ENCODE results near the gene F12. TPM values are rescaled to one million over a fixed set of nuclear protein-coding genes. Genes with fewer than 3 reads are reported as not detected.

Gene F12
- total and polyA plus RNA-seq, 2 experiments from 2014 or later, result 0.43 to 1.8 TPM

DNA sequence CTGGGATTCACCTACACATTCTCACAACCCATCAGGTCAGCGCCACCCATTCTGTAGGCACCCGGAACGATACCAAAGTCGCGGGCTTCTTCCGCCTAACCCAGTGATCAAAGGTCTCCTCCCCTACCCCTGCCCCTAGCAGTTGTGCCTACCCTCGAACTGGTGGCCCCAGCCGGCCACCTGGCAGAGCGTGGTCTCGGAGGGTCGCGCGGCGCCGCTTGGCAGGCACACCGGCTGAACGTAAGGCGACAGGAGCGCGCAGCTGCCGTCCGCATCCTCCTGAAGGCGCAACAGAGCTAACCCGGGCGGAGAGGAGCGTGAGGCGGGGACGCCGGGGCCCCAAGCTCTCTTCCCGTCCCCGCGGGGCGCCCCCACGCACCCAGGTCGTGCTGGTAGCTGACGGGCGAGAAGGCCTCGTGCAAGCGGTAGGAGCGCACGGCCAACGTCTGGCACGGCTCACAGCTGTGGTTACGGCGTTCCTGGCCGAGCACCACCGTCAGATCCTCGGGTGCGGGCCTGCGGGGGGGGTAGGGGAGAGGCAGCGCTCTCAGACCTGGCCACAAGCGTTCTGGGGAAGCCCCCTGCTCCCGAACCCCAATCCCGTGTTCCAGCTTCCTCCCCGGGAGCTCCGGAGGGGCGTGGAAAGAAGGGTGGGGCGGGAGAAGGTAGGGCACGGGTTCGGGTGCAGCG is 6.1 kb downstream of the F12 start:
- peak overlapping the region; percentile 76 for H3K4me2 ChIP-seq (ENCODE audit: unreplicated experiment)
- WGBS, 2 experiments (ENCODE audit: low coverage in 1 of 2, low lambda C conversion rate in 2 of 2, missing lambda C conversion rate in 2 of 2), result 4 to 5% methylated on average over 57 to 60 of the region's 61 CpGs
- H3K9me2 ChIP-seq (ENCODE audit: insufficient read depth), result no peaks in the 10 kb centered on the region
- H3K27me3 ChIP-seq (replicated peaks; ENCODE audit: insufficient read depth), result peaks cover 46% of the 10 kb centered on the region
- no peaks in the 10 kb centered on the region for H4K20me1 ChIP-seq (ENCODE audit: insufficient read depth)
- peak overlapping the region; percentile 74 for H3K4me3 ChIP-seq
- peak overlapping the region; percentile 45; the same call in 1 of the 2 replicates for H3K9ac ChIP-seq
- H3K27ac ChIP-seq, result no peak overlapping the region
- peak overlapping the region; percentile 77 for H2AFZ ChIP-seq
- H3K36me3 ChIP-seq (ENCODE audit: low read depth), result no peaks in the 10 kb centered on the region
- H3K79me2 ChIP-seq (ENCODE audit: insufficient read depth), result no peaks in the 10 kb centered on the region
- peak; percentile 50 for DNase-seq
- H3K9me3 ChIP-seq (ENCODE audit: low read depth), result no peaks in the 10 kb centered on the region
- H3F3A ChIP-seq (ENCODE audit: insufficient read depth), result peaks cover 8% of the 10 kb centered on the region; the same call in 1 of the 2 replicates
- no peaks in the 10 kb centered on the region for H3K4me1 ChIP-seq (ENCODE audit: insufficient read depth)
- TF ChIP-seq EZH2 (IDR thresholded peaks at IDR 0.05; ENCODE audit: insufficient read depth, poor library complexity, severe bottlenecking) (peak; percentile 38), EZH2phosphoT487 (IDR thresholded peaks at IDR 0.05; ENCODE audit: insufficient read depth, low read depth) (no peak)
- in situ Hi-C loops (cut with MboI), result no loop called here

DNA sequence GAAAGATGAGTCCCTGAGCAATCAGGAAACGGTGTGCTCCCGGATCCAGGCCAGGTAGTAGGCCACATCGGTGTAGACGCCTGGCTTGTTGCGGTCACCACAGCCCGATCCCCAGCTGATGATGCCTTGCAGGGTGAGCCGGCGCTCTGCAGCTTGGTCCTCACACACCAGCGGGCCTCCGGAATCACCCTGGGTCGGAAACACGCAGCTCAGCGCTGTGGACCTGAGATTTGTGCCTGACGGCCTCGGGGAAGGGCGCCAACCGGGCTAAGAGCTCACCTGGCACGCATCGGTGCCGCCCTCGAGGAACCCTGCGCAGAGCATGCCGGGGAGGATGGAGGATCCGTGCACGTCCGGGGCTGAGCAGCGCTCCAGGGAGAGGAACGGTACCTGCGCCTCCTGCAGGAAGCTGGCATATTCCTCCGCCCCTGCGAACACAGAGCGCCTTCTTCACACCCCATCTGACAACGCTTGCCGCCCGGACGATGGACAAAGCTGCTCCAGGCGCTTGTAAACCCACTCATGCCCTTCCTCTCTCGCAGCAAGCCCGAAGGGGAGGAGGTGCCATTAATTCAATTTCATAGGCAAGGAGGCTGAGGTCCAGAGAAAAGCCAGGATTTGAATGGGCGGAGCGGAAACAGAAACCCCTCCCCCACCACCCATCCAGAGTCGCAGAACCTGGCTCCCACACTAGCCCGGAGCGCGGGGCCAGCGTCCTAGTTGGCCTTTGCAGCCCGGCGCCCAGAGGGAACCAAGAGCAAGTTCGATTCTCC is 6.9 kb downstream of the F12 start:
- Histone ChIP-seq H3K4me1 (ENCODE audit: insufficient read depth) (no peaks in the 10 kb centered on the region), H3K9me2 (ENCODE audit: insufficient read depth) (no peaks in the 10 kb centered on the region), H3K4me2 (ENCODE audit: unreplicated experiment) (peak overlapping the region; percentile 76), H3K4me3 (peak overlapping the region; percentile 74), H2AFZ (peak overlapping the region; percentile 77; the same call in 1 of the 2 replicates), H3K36me3 (ENCODE audit: low read depth) (no peaks in the 10 kb centered on the region), H3K27ac (no peak overlapping the region), H3K9ac (no peak overlapping the region), H3K9me3 (ENCODE audit: low read depth) (no peaks in the 10 kb centered on the region), H3K79me2 (ENCODE audit: insufficient read depth) (no peaks in the 10 kb centered on the region), H3K27me3 (replicated peaks; ENCODE audit: insufficient read depth) (peaks cover 49% of the 10 kb centered on the region), H4K20me1 (ENCODE audit: insufficient read depth) (no peaks in the 10 kb centered on the region), H3F3A (ENCODE audit: insufficient read depth) (peaks cover 8% of the 10 kb centered on the region; the same call in 1 of the 2 replicates)
- DNase-seq, result peak; percentile 74
- TF ChIP-seq EZH2phosphoT487 (IDR thresholded peaks at IDR 0.05; ENCODE audit: insufficient read depth, low read depth) (0 out of 2 replicates have a peak, but pooled peaks have one; percentile 12), EZH2 (IDR thresholded peaks at IDR 0.05; ENCODE audit: insufficient read depth, poor library complexity, severe bottlenecking) (no peak)
- WGBS, 2 experiments (ENCODE audit: low coverage in 1 of 2, low lambda C conversion rate in 2 of 2, missing lambda C conversion rate in 2 of 2), result 4 to 9% methylated on average over 46 to 49 of the region's 49 CpGs
- in situ Hi-C loops (cut with MboI), result no loop called here

DNA sequence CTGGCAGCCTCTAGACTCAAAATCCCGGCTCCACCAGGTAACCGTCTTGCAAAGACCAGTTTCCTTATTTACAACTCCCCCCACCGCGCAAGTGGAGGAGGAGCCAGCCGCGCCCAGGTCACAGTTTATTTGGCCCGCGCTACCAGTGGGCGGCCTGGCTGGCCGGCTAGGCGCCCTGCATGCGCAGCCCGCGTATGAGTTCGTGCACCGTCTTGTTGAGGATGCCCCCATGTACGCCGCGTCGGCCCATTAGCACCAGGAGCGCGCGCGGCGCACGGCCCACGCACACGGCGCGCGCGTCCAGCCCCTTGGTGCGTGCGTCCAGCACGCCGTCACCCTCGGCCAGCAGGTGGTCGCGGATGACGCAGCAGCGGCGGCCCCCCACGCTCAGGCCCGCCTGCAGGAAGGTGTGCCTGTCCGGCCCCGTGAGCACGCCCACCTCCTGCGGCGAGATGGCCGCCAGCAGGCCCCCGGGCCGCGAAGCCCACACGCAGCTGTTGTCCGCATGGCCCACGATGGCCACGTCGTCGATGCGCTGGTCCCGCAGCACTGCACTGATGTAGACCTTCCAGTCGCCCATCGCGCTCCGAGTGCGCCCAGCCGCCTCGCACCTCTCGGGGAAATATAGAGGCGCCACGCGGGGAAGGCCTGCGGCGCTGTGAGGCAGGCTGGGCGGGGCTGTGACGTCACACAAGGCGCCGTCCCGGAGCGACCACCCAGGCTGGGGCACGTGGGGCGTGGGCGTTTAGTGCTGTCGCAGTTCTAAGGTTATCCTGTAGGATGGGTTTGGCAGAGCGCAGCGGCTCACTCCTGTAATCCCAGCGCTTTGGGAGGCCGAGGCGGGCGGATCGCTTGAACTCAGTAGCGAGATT is 9.1 kb downstream of the F12 start, which contains the start of gene PFN3:
PFN3 (minus strand) TSS at position 665 of the 872 bp plus-strand sequence; CDS start at position 580, 85 bp downstream.
- WGBS, 2 experiments (ENCODE audit: low coverage in 1 of 2, low lambda C conversion rate in 2 of 2, missing lambda C conversion rate in 2 of 2), result 12 to 14% methylated on average over 75 to 87 of the region's 92 CpGs
- in situ Hi-C loops (cut with MboI), result loop anchor here (10.0 kb wide), 1 partner anchor 55 kb away; no protein-coding TSS in a partner anchor
- no peaks in the 10 kb centered on the region for H3K9me3 ChIP-seq (ENCODE audit: low read depth)
- no peak within 1 kb of the TSS for H3K27ac ChIP-seq
- H3K9ac ChIP-seq, result no peak within 1 kb of the TSS
- H3K4me1 ChIP-seq (ENCODE audit: insufficient read depth), result no peaks in the 10 kb centered on the region
- DNase-seq, result peak; percentile 59
- TF ChIP-seq EZH2 (IDR thresholded peaks at IDR 0.05; ENCODE audit: insufficient read depth, poor library complexity, severe bottlenecking) (peak; percentile 65), EZH2phosphoT487 (IDR thresholded peaks at IDR 0.05; ENCODE audit: insufficient read depth, low read depth) (no peak)
- H3K79me2 ChIP-seq (ENCODE audit: insufficient read depth), result no peaks in the 10 kb centered on the region
- no peaks in the 10 kb centered on the region for H3K9me2 ChIP-seq (ENCODE audit: insufficient read depth)
- no peaks in the 10 kb centered on the region for H4K20me1 ChIP-seq (ENCODE audit: insufficient read depth)
- H2AFZ ChIP-seq, result no peak within 1 kb of the TSS
- no peaks in the 10 kb centered on the region for H3K36me3 ChIP-seq (ENCODE audit: low read depth)
- no peak within 1 kb of the TSS for H3K4me3 ChIP-seq
- H3F3A ChIP-seq (ENCODE audit: insufficient read depth), result peaks cover 8% of the 10 kb centered on the region; the same call in 1 of the 2 replicates
- peaks cover 49% of the 10 kb centered on the region for H3K27me3 ChIP-seq (replicated peaks; ENCODE audit: insufficient read depth)
- H3K4me2 ChIP-seq (ENCODE audit: unreplicated experiment), result no peak within 1 kb of the TSS

All from GM23248 (cell line).